8988T (cell line): ENCODE results near the gene DDX54.

Experiments
- DNase-seq: peaks from one replicate; pipeline ENCODE4 v3.0.0; 2011

The DDX54 gene

GRCh38 chr12:113185180-113186032 lies at the start of gene DDX54, which contains the start of gene RITA1:
TSS of gene DDX54 (minus strand) at chr12:113185478. CDS start at chr12:113185451, 27 bp downstream.
TSS of gene RITA1 (plus strand) at chr12:113185721. CDS start at chr12:113186747, 1,026 bp downstream.
- DNase-seq: no peak

GRCh38 chr12:113234483-113234882 lies 49.2 kb upstream of the DDX54 start:
- no peak for DNase-seq

- no peak for DNase-seq
Measured at GRCh38 chr12:113233967-113234366, 48.7 kb upstream of the DDX54 start.

- DNase-seq: no peak
Measured at GRCh38 chr12:113232840-113233585, 47.7 kb upstream of the DDX54 start.

- no peak for DNase-seq
Measured at GRCh38 chr12:113232089-113232839, 47.0 kb upstream of the DDX54 start.

- DNase-seq: no peak
Measured at GRCh38 chr12:113231235-113232088, 46.2 kb upstream of the DDX54 start.

- no peak for DNase-seq
Measured at GRCh38 chr12:113230315-113231234, 45.3 kb upstream of the DDX54 start.

GRCh38 chr12:113228394-113229028 lies 43.2 kb upstream of the DDX54 start:
- no peak for DNase-seq

- DNase-seq: no peak
Measured at GRCh38 chr12:113227686-113228391, 42.6 kb upstream of the DDX54 start.

- DNase-seq: no peak
Measured at GRCh38 chr12:113226696-113227568, 41.7 kb upstream of the DDX54 start.

- DNase-seq: no peak
Measured at GRCh38 chr12:113224955-113225354, 39.7 kb upstream of the DDX54 start.

- DNase-seq: no peak
Measured at GRCh38 chr12:113222730-113223531, 37.7 kb upstream of the DDX54 start.

- DNase-seq: no peak
Measured at GRCh38 chr12:113221997-113222729, 36.9 kb upstream of the DDX54 start.

- peak; percentile 87 for DNase-seq
Measured at GRCh38 chr12:113221181-113221996, 36.1 kb upstream of the DDX54 start, which contains the start of gene TPCN1. TSS of gene TPCN1 (plus strand) at chr12:113221464. CDS start at chr12:113226853, 5,389 bp downstream.

- no peak for DNase-seq
Measured at GRCh38 chr12:113220593-113221180, 35.4 kb upstream of the DDX54 start.

GRCh38 chr12:113216027-113216426 lies 30.7 kb upstream of the DDX54 start:
- no peak for DNase-seq
